Measurements from ENCODE around the gene PYCR2.
"Not testable (repeated sequence)": the region's sequence is repeated elsewhere in the genome, so short reads cannot be mapped to it uniquely, and the experiment has no call there.

PYCR2 gene

DNA sequence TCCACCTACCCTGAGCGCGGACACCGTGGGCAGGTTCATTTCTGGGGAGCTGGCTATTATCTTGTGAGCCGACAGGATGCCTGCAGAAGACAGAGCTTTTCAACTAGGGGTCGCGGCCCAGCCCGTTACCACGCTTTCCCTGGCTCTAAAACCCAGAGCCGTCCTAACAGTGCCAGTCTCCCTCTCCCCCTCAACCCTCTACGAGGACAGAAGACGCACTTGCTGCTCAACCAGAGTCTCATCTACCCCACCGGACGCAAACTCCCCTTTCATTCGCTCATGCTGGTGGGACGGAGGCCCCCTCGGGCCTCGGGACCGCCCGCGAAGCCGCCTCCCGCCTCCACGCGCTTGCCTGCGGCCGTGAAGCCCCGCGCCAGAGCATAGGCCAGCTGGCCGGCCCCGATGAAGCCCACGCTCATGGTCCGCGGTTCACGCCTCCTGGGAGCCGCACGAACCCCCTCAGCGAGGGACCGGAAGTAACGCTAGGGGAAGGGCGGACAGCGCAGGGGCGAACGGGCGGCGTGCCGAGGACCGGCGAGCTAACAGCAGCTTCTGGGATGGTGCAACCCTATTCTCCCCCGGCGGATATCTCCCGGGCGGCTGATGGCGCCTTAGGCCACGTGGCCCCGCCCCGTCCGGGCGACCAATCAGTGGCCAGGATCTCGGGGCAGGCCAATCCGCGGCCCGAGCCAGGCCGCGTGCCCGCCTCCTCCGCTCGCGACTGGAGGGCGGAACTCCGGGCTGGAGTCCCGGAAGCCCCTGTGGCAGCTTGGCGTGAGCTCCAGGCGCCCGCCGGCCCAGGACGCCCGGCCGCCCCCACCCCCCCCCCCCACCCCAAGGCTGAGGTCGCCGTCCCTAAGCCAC is at the start of gene PYCR2:
PYCR2 (minus strand) TSS at position 559 of the 864 bp plus-strand sequence; CDS start at position 419, 140 bp downstream.
- peak; percentile 91 for DNase-seq (ENCODE audit: low read depth)

GRCh38 chr1:225973158-225973557 is 49.1 kb upstream of the PYCR2 start:
- DNase-seq (ENCODE audit: low read depth) = no peak

GRCh38 chr1:225972344-225973152 is 48.5 kb upstream of the PYCR2 start:
- no peak for DNase-seq (ENCODE audit: low read depth)

DNA sequence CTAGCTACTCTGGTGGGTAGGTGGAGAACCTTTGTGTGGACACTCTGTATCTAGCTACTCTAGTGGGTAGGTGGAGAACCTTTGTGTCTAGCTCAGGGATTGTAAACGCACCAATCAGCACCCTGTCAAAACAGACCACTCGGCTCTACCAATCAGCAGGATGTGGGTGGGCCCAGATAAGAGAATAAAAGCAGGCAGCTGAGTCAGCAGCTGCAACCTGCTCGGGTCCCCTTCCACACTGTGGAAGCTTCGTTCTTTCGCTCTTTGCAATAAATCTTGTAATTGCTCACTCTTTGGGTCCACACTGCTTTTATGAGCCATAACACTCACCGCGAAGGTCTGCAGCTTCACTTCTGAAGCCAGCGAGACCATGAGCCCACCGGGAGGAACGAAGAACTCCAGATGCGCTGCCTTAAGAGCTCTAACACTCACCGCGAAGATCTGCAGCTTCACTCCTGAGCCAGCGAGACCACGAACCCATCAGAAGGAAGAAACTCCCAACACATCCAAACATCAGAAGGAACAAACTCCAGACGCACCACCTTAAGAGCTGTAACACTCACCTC is 46.6 kb upstream of the PYCR2 start:
- not testable (repeated sequence) for DNase-seq (ENCODE audit: low read depth)

GRCh38 chr1:225969751-225970150 is 45.7 kb upstream of the PYCR2 start:
- not testable (repeated sequence) for DNase-seq (ENCODE audit: low read depth)

GRCh38 chr1:225965231-225965630 is 41.2 kb upstream of the PYCR2 start:
- no peak for DNase-seq (ENCODE audit: low read depth)

GRCh38 chr1:225963735-225964530 is 39.9 kb upstream of the PYCR2 start:
- DNase-seq (ENCODE audit: low read depth) = no peak

- DNase-seq (ENCODE audit: low read depth) = peak; percentile 61
Observed at GRCh38 chr1:225962440-225962975, 38.5 kb upstream of the PYCR2 start.

DNA sequence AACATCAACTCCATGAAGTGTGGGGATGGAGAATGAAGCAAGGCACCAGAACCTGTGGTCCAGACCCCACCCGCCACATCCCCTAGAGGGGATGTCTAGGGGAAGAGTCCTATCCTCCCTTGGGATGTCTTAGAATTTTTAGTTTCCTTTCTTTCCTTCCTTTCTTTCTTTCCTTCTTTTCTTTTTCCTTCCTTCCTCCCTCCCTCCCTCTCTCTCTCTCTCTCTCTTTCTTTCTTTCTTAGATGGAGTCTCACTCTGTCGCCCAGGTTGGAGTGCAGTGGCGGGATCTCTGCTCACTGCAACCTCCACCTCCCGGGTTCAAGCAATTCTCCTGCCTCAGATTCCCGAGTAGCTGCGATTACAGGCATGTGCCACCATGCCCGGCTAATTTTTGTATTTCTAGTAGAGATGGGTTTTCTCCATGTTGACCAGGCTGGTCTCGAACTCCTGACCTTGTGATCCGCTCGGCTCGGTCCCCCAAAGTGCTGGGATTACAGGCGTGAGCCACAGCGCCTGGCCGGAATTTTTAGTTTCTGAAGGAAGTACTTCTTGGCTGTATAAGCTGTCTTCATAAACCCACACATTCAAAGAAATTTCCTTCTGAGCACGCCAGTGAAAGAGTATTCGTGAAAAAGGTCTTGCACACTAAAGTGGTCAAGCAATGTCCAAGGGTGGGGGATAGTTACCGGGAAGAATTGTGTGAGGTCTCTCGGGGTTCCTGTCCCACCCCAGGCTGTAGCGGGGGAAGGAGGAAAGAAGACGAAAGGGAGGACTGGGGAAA is 37.8 kb upstream of the PYCR2 start:
- DNase-seq (ENCODE audit: low read depth) = no peak

DNA sequence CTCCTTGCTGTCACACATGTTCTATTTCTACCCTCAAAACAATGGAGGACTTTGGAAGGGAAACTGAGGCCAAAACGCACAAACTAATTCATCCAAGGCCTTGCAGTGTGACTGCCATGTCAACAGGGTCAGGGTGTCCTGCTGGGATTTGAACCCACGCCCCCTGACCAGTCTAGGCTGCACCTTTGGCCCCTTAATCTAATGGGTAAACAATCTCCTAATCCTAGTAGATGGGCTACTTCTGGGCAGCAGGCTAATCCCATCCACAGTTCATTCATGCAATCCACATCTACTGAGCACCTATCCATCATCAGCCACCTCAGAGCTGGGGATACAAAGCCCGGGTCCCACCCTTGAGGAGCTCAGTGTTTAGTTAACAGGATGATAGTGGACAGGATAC is 34.0 kb upstream of the PYCR2 start:
- DNase-seq (ENCODE audit: low read depth) = no peak

GRCh38 chr1:225954753-225955152 is 30.7 kb upstream of the PYCR2 start:
- DNase-seq (ENCODE audit: low read depth) = no peak

GRCh38 chr1:225953315-225953714 is 29.3 kb upstream of the PYCR2 start:
- DNase-seq (ENCODE audit: low read depth) = no peak

DNA sequence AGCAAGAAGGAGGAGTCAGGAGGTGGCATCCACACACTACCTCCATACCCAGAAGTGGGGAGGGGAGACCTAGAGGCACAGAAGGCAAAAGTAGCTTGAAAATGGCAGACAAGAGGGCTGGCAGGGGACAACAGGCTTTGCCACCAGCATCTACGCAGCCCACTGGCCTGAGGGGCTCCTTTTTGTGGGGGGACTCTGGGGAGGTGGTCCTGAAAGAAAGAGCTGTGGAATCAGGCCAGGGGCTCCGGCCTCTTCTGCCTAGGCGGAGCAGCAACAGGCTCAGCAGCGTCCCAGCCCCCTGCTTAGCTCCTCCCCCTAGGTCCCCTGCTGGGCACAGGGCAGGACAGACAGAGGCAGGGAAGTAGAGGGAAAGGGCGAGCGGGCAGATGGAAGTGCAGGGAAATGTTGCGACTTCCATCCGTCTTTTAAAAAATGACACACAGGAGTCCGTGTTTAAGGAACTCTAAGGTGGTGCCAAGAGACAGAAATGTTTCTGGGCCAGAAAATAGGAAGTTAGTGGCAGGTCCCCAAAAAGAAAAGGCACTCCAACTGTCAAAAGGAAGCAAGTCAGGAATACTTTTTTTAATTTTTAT is 27.0 kb upstream of the PYCR2 start:
- no peak for DNase-seq (ENCODE audit: low read depth)

- DNase-seq (ENCODE audit: low read depth) = no peak
Observed at GRCh38 chr1:225949041-225949440, 25.0 kb upstream of the PYCR2 start.

- DNase-seq (ENCODE audit: low read depth) = no peak
Observed at GRCh38 chr1:225946803-225947202, 22.8 kb upstream of the PYCR2 start.

GRCh38 chr1:225946082-225946620 is 22.1 kb upstream of the PYCR2 start:
- no peak for DNase-seq (ENCODE audit: low read depth)

DNA sequence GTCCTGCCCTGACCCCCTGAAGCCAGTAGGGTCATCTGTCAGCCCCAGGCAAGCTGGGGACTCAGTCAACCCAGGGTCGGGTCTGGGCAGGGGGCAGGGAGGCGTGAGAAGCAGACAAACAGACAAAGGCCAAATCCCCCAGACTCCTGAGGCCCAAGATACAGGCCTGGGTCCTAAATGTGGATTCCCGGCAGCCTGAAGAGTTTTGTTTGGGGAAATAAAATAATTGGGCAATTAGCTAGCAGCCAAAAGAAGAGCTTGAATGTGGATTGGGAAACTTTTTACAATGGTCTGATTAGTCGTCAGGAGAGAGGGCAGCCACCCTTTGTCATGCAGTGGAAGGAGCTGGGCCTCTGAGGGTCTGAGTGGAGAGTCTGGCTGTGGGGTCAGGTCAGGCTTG is 21.5 kb upstream of the PYCR2 start:
- no peak for DNase-seq (ENCODE audit: low read depth)

DNA sequence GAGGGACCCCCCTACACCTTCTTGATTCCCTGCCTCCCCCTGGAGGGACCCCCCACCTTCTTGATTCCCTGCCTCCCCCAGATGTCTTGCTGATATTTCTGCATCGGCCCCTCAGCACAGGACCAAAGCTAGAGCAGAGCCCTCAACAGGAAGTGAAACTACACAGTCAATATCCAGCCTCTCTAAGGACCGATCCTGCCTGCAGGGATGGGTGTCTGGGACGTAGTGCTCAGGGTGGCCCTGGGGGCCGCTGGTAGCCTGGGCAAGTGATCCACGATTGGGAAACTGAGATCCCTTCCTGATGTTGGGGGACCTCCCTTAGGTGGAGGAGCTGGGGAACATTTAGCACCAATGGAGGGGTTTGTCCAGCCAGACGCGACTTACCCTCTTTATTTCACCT is 20.9 kb upstream of the PYCR2 start:
- no peak for DNase-seq (ENCODE audit: low read depth)

- DNase-seq (ENCODE audit: low read depth) = no peak
Observed at GRCh38 chr1:225944387-225944786, 20.3 kb upstream of the PYCR2 start.

GRCh38 chr1:225943582-225943981 is 19.5 kb upstream of the PYCR2 start:
- DNase-seq (ENCODE audit: low read depth) = no peak
